Loucy (cell line): ENCODE results near the gene S100A9.
"Not testable (repeated sequence)": the region's sequence is repeated elsewhere in the genome, so short reads cannot be mapped to it uniquely, and the experiment has no call there.

Experiments
- H2AFZ ChIP-seq: fragments of 200-600 bp; sonication (generic); 2 replicates; pipeline ENCODE4 v1.6.0; 2016; ENCODE audit warnings: antibody characterized with exemption, mild to moderate bottlenecking, low read length, moderate library complexity
- H3F3A ChIP-seq: fragments of 200-600 bp; 2 replicates; pipeline ENCODE4 v1.6.0; 2016; ENCODE audit warnings: antibody characterized with exemption, low read depth, mild to moderate bottlenecking
- H3K27me3 ChIP-seq: fragments of 200-600 bp; sonication (generic); 2 replicates; pipeline ENCODE4 v1.6.1; 2014; ENCODE audit warnings: low read length, mild to moderate bottlenecking; ENCODE audit not compliant: insufficient read depth, poor library complexity, severe bottlenecking
- H3K36me3 ChIP-seq: fragments of 200-600 bp; sonication (generic); 2 replicates; pipeline ENCODE4 v1.6.1; 2016; ENCODE audit warnings: low read length; ENCODE audit not compliant: insufficient read depth
- H3K4me1 ChIP-seq: fragments of 200-600 bp; sonication (generic); 2 replicates; pipeline ENCODE4 v1.5.1; 2014; ENCODE audit warnings: low read length, mild to moderate bottlenecking; ENCODE audit not compliant: insufficient read depth, poor library complexity, severe bottlenecking
- H3K4me2 ChIP-seq: fragments of 200-600 bp; sonication (generic); 2 replicates; pipeline ENCODE4 v1.6.0; 2014; ENCODE audit warnings: antibody characterized with exemption, low read length, low read depth, mild to moderate bottlenecking; ENCODE audit not compliant: poor library complexity, severe bottlenecking
- H3K4me3 ChIP-seq: fragments of 200-600 bp; sonication (generic); 2 replicates; pipeline ENCODE4 v1.5.1; 2014; ENCODE audit warnings: low read length, mild to moderate bottlenecking, mixed read lengths; ENCODE audit not compliant: poor library complexity, severe bottlenecking
- H3K79me2 ChIP-seq: fragments of 200-600 bp; sonication (generic); 2 replicates; pipeline ENCODE4 v1.6.1; 2014; ENCODE audit warnings: low read length; ENCODE audit not compliant: insufficient read depth
- H3K9ac ChIP-seq: fragments of 200-600 bp; sonication (generic); 2 replicates; pipeline ENCODE4 v1.6.0; 2014; ENCODE audit warnings: mild to moderate bottlenecking, low read depth, low read length, moderate library complexity; ENCODE audit not compliant: poor library complexity, severe bottlenecking
- H3K9me2 ChIP-seq: fragments of 200-600 bp; sonication (generic); replicated peaks from 2 replicates; pipeline ENCODE4 v1.6.1; 2016; ENCODE audit warnings: low read depth, low read length, mixed read lengths
- H3K9me3 ChIP-seq: fragments of 200-600 bp; sonication (generic); 2 replicates; pipeline ENCODE4 v1.6.1; 2014; ENCODE audit warnings: mild to moderate bottlenecking, antibody characterized with exemption, low read length, low read depth; ENCODE audit not compliant: insufficient read depth
- H4K20me1 ChIP-seq: fragments of 200-600 bp; sonication (generic); 2 replicates; pipeline ENCODE4 v1.6.0; 2014; ENCODE audit warnings: antibody characterized with exemption, low read length, mild to moderate bottlenecking; ENCODE audit not compliant: insufficient read depth, poor library complexity, severe bottlenecking
- EZH2phosphoT487 ChIP-seq: fragments of 200-600 bp; IDR thresholded peaks from 2 replicates; pipeline ENCODE4 v1.6.1; 2018; ENCODE audit warnings: antibody characterized with exemption, mild to moderate bottlenecking, moderate library complexity, borderline replicate concordance
- TF ChIP-seq, protein P1 (sequence below): fragments of 200-600 bp; sonication (generic); conservative IDR thresholded peaks from 2 replicates; pipeline ENCODE4 v1.5.1; 2014; ENCODE audit warnings: mild to moderate bottlenecking, antibody characterized with exemption, low read length

S100A9 gene

DNA sequence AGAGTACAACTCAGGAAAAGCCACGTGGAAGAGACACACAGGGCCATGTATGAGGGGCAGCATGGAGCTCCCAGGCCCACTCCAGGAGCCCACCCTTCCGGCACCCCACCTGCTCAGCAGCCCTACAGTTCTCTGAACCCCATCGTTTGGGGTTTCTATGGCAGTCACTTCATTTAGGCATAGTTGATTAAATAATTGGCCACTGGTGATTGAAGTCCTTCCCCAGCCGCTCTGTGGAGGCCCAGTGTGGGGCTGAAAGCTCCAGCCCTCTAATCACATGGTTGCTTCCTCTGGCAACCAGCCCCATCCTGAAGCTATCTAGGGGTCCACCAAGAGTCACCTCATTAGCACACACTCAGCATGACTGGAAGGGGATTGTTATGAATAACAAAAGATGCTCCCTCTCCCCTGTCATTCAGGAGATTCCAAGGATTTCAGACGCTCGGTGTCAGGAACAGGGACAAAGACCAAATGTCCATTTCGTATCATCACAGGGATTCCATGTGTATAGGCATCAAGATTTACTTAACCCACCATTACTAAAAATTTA, 46.5 kb downstream of the S100A9 start:
- no peaks in the 10 kb centered on the region for H3K36me3 ChIP-seq
- no peaks in the 10 kb centered on the region for H3K9me3 ChIP-seq
- no peaks in the 10 kb centered on the region for H3F3A ChIP-seq
- no peak for TF ChIP-seq EZH2phosphoT487
- TF ChIP-seq, protein P1, sequence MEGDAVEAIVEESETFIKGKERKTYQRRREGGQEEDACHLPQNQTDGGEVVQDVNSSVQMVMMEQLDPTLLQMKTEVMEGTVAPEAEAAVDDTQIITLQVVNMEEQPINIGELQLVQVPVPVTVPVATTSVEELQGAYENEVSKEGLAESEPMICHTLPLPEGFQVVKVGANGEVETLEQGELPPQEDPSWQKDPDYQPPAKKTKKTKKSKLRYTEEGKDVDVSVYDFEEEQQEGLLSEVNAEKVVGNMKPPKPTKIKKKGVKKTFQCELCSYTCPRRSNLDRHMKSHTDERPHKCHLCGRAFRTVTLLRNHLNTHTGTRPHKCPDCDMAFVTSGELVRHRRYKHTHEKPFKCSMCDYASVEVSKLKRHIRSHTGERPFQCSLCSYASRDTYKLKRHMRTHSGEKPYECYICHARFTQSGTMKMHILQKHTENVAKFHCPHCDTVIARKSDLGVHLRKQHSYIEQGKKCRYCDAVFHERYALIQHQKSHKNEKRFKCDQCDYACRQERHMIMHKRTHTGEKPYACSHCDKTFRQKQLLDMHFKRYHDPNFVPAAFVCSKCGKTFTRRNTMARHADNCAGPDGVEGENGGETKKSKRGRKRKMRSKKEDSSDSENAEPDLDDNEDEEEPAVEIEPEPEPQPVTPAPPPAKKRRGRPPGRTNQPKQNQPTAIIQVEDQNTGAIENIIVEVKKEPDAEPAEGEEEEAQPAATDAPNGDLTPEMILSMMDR = no peak
- H3K27me3 ChIP-seq = no peaks in the 10 kb centered on the region
- no peak overlapping the region for H3K4me2 ChIP-seq
- no peaks in the 10 kb centered on the region for H4K20me1 ChIP-seq
- H3K4me1 ChIP-seq = no peaks in the 10 kb centered on the region
- no peaks in the 10 kb centered on the region for H3K9me2 ChIP-seq
- H3K79me2 ChIP-seq = no peaks in the 10 kb centered on the region
- no peak overlapping the region for H3K9ac ChIP-seq
- H2AFZ ChIP-seq = no peak overlapping the region
- H3K4me3 ChIP-seq = no peak overlapping the region

DNA sequence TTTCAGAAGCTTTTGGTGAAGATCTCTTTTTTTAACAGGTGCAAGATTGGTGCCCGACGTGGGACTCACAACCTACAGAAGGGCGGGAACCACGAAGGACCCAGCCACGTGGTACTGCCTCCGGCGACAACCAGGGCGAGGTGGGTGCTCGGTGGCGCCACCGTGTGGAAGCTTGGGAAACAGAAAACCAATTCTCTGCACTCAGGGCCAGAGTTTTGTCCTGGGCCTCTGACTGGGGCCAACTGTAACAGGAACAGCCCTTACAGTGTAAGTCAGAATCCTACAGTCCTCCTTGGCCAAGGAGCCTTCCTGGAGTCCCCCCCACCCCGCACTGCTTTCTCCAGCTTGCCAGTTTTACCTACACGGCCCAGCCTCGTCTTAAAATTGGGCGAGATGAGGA, 47.1 kb downstream of the S100A9 start:
- TF ChIP-seq, protein P1 = peak; percentile 72
- no peak for TF ChIP-seq EZH2phosphoT487
- Histone ChIP-seq H3K9me2 (no peaks in the 10 kb centered on the region), H3K9me3 (no peaks in the 10 kb centered on the region), H3K9ac (no peak overlapping the region), H3K79me2 (no peaks in the 10 kb centered on the region), H2AFZ (no peak overlapping the region), H3K4me1 (no peaks in the 10 kb centered on the region), H3K36me3 (no peaks in the 10 kb centered on the region), H3F3A (no peaks in the 10 kb centered on the region), H4K20me1 (no peaks in the 10 kb centered on the region), H3K27me3 (no peaks in the 10 kb centered on the region), H3K4me3 (no peak overlapping the region), H3K4me2 (no peak overlapping the region)

DNA sequence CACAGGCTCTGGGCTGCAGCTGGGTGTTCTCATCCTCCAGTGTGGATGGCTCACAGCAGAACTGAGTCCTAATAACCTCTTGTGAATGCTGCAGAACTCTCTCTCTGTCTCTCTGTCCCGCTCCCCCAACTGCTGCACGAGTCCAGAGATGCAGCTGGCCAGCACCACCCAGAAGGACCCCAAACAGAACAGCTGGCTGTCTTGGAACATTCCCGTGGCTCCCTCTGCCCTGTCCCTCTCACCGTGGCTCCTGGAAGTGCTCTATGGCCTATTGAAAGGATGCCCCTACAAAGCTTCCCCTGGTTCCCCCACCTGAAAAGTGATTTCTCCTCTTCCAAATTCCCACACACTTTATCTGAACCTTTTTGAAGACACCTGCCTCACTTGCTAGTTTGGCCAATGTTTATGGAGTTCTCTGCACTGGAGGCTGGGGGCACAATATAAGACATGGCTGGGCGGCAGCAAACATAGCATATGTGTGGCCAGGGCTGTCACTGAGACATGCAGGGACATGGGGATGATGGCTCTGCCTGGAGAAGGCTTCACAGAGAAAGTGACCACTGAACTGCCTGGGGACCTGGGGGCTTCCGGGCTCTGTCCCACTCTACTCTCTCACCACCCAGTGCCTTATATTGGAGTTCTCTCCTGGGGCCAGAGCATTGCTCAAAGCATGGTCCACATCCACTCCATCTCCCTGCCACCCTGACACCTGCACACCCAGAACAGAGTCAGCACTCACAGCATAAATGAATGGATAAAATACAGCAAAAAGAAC, 48.4 kb downstream of the S100A9 start:
- not testable (repeated sequence) for H3K9me2 ChIP-seq, H3K36me3 ChIP-seq, H4K20me1 ChIP-seq, H3K4me3 ChIP-seq, H3K9ac ChIP-seq, H3K9me3 ChIP-seq, H3K4me2 ChIP-seq, H3K79me2 ChIP-seq, H3K27me3 ChIP-seq, H3F3A ChIP-seq, H2AFZ ChIP-seq, H3K4me1 ChIP-seq

DNA sequence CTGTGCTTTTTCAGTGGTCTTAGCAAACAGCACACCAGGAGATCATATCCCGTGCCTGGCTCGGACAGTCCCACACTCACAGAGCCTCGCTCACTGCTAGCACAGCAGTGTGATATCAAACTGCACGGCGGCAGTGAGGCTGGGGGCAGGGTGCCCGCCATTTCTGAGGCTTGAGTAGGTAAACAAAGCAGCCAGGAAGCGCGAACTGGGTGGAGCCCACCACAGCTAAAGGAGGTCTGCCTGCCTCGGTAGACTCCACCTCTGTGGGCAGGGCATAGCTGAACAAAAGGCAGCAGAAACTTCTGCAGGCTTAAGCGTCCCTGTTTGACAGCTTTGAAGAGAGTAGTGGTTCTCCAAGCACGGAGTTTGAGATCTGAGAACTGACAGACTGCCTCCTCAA, 49.6 kb downstream of the S100A9 start:
- not testable (repeated sequence) for H3K9ac ChIP-seq, H3K9me2 ChIP-seq, H3K36me3 ChIP-seq, H2AFZ ChIP-seq, H3F3A ChIP-seq, H3K4me3 ChIP-seq, H4K20me1 ChIP-seq, H3K4me1 ChIP-seq, H3K27me3 ChIP-seq, H3K4me2 ChIP-seq, H3K79me2 ChIP-seq, H3K9me3 ChIP-seq
